DND-41 (cell line): Measurements from ENCODE around the gene PDLIM5.

Experiments used
- ATAC-seq: fragments of 200-7000 bp; cut with Tn5 transposase; 3 replicates; pipeline ENCODE4 v1.9.1; 2021; ENCODE audit warnings: low read depth; ENCODE audit not compliant: insufficient read depth
- DNase-seq: peaks from one replicate; pipeline ENCODE4 v3.0.0-alpha.2; 2020
- H2AFZ ChIP-seq: 2 replicates; pipeline ENCODE4 v1.6.0; 2012; ENCODE audit warnings: low read depth, low read length
- H3K27ac ChIP-seq: 2 replicates; pipeline ENCODE4 v1.5.1; 2012; ENCODE audit warnings: low read length, inconsistent platforms
- H3K27me3 ChIP-seq: fragments of 200-600 bp; sonication (generic); 2 replicates; pipeline ENCODE4 v1.6.0; 2012; ENCODE audit warnings: low read length, mild to moderate bottlenecking, inconsistent platforms; ENCODE audit not compliant: insufficient read depth, poor library complexity
- H3K36me3 ChIP-seq: 2 replicates; pipeline ENCODE4 v1.5.1; 2012; ENCODE audit warnings: low read length, inconsistent platforms; ENCODE audit not compliant: insufficient read depth
- H3K4me1 ChIP-seq: 2 replicates; pipeline ENCODE4 v1.5.1; 2012; ENCODE audit warnings: mild to moderate bottlenecking, low read length; ENCODE audit not compliant: insufficient read depth
- H3K4me2 ChIP-seq: 2 replicates; pipeline ENCODE4 v1.6.0; 2012; ENCODE audit warnings: mild to moderate bottlenecking, moderate library complexity, low read length, inconsistent platforms; ENCODE audit not compliant: insufficient read depth
- H3K4me3 ChIP-seq, 2 experiments: fragments of 200-600 bp in 1 of 2; shearing (Covaris generic) in 1 of 2; 2 replicates each; pipeline ENCODE4 v1.5.1; 2012 to 2016; ENCODE audit warnings: inconsistent platforms in 2 of 2, low read length in 2 of 2, mild to moderate bottlenecking in 2 of 2, low read depth in 1 of 2, moderate library complexity in 1 of 2
- H3K79me2 ChIP-seq: 2 replicates; pipeline ENCODE4 v1.6.0; 2012; ENCODE audit warnings: low read length, inconsistent platforms; ENCODE audit not compliant: insufficient read depth
- H3K9ac ChIP-seq: 2 replicates; pipeline ENCODE4 v1.6.0; 2012; ENCODE audit warnings: low read depth, mild to moderate bottlenecking, inconsistent platforms, low read length, moderate library complexity
- H3K9me3 ChIP-seq: 2 replicates; pipeline ENCODE4 v1.5.1; 2012; ENCODE audit warnings: low read length, moderate library complexity, mild to moderate bottlenecking, inconsistent platforms; ENCODE audit not compliant: insufficient read depth, severe bottlenecking
- H4K20me1 ChIP-seq: 2 replicates; pipeline ENCODE4 v1.6.0; 2012; ENCODE audit warnings: low read length; ENCODE audit not compliant: insufficient read depth
- EZH2 ChIP-seq: IDR thresholded peaks from 3 replicates; pipeline ENCODE4 v1.6.1; 2012; ENCODE audit warnings: borderline replicate concordance, low read depth, mild to moderate bottlenecking, moderate library complexity, low read length, inconsistent platforms; ENCODE audit not compliant: severe bottlenecking
- TF ChIP-seq, protein P1 (sequence below): IDR thresholded peaks from 2 replicates; pipeline ENCODE4 v1.5.1; 2012; ENCODE audit warnings: borderline replicate concordance, low read length, moderate library complexity, mild to moderate bottlenecking; ENCODE audit not compliant: poor library complexity, severe bottlenecking; ENCODE audit errors: extremely low read depth

Gene PDLIM5

GRCh38 chr4:94641702-94642560, 190.2 kb downstream of the PDLIM5 start:
- Histone ChIP-seq H3K4me1 (no peaks in the 10 kb centered on the region), H3K79me2 (no peaks in the 10 kb centered on the region), H3K9me3 (no peaks in the 10 kb centered on the region), H3K36me3 (no peaks in the 10 kb centered on the region), H3K9ac (no peak overlapping the region), H3K27me3 (no peaks in the 10 kb centered on the region), H3K4me2 (no peak overlapping the region), H4K20me1 (no peaks in the 10 kb centered on the region), H3K27ac (no peak overlapping the region), H2AFZ (no peak overlapping the region), H3K4me3 (no peak overlapping the region)
- TF ChIP-seq, protein P1, sequence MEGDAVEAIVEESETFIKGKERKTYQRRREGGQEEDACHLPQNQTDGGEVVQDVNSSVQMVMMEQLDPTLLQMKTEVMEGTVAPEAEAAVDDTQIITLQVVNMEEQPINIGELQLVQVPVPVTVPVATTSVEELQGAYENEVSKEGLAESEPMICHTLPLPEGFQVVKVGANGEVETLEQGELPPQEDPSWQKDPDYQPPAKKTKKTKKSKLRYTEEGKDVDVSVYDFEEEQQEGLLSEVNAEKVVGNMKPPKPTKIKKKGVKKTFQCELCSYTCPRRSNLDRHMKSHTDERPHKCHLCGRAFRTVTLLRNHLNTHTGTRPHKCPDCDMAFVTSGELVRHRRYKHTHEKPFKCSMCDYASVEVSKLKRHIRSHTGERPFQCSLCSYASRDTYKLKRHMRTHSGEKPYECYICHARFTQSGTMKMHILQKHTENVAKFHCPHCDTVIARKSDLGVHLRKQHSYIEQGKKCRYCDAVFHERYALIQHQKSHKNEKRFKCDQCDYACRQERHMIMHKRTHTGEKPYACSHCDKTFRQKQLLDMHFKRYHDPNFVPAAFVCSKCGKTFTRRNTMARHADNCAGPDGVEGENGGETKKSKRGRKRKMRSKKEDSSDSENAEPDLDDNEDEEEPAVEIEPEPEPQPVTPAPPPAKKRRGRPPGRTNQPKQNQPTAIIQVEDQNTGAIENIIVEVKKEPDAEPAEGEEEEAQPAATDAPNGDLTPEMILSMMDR = no peak
- no peak for TF ChIP-seq EZH2
- ATAC-seq (no peak), DNase-seq (no peak)

- H2AFZ ChIP-seq = no peak overlapping the region
- H3K27ac ChIP-seq = no peak overlapping the region
- H3K9me3 ChIP-seq = no peaks in the 10 kb centered on the region
- no peak for ATAC-seq
- DNase-seq = no peak
- H3K4me1 ChIP-seq = no peaks in the 10 kb centered on the region
- TF ChIP-seq, protein P1 = no peak
- TF ChIP-seq EZH2 = no peak
- no peak overlapping the region for H3K9ac ChIP-seq
- H3K79me2 ChIP-seq = no peaks in the 10 kb centered on the region
- no peaks in the 10 kb centered on the region for H3K27me3 ChIP-seq
- no peaks in the 10 kb centered on the region for H4K20me1 ChIP-seq
- H3K36me3 ChIP-seq = no peaks in the 10 kb centered on the region
- no peak overlapping the region for H3K4me3 ChIP-seq
- H3K4me2 ChIP-seq = no peak overlapping the region
These were observed 190.8 kb downstream of the PDLIM5 start for GRCh38 chr4:94642561-94642866.

- Histone ChIP-seq H2AFZ (no peak overlapping the region), H3K9ac (no peak overlapping the region), H3K79me2 (no peaks in the 10 kb centered on the region), H3K4me3 (no peak overlapping the region), H3K4me2 (no peak overlapping the region), H3K9me3 (no peaks in the 10 kb centered on the region), H3K27me3 (no peaks in the 10 kb centered on the region), H4K20me1 (no peaks in the 10 kb centered on the region), H3K27ac (no peak overlapping the region), H3K36me3 (no peaks in the 10 kb centered on the region), H3K4me1 (no peaks in the 10 kb centered on the region)
- no peak for ATAC-seq
- no peak for TF ChIP-seq EZH2
- TF ChIP-seq, protein P1 = no peak
- no peak for DNase-seq
These were observed 197.0 kb downstream of the PDLIM5 start for GRCh38 chr4:94648699-94649098.
